ENCODE results near the gene TMEM42.

DNA sequence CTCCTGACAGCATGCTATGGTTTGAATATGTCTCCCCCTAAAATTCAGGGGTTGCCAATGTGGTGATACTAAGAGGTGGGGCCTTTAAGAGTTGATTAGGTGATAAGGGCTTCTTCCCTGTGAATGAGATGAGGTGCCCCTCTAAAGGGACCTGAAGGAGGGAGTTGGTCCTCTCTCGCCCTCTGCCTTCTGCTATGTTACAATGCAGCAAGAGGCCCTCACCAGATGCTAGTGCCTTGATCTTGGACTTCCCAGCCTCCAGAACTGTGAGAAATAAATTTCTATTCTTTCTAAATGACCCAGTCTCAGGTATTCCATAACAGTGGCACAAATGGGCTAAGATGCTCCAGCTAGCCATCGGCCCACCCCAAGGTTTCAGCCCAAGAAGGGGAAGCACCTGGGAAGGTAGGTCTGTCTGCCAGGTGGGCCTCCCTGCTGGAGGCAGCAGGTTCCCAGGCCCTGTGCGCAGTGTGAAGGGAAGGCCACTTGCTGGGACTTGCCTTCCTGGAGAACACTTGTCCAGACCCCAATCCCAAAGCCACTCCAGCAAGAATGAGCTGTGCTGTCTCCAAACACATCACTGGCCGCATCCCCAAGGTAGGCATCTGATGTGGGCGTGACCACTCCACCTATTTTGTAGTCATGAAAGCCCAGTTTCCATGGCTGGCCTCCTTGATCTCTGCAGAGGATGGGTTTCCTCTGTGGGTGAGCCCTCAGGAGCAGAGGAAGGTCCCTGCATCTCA lies 21.7 kb downstream of the TMEM42 start:
- TF ChIP-seq, protein P1, sequence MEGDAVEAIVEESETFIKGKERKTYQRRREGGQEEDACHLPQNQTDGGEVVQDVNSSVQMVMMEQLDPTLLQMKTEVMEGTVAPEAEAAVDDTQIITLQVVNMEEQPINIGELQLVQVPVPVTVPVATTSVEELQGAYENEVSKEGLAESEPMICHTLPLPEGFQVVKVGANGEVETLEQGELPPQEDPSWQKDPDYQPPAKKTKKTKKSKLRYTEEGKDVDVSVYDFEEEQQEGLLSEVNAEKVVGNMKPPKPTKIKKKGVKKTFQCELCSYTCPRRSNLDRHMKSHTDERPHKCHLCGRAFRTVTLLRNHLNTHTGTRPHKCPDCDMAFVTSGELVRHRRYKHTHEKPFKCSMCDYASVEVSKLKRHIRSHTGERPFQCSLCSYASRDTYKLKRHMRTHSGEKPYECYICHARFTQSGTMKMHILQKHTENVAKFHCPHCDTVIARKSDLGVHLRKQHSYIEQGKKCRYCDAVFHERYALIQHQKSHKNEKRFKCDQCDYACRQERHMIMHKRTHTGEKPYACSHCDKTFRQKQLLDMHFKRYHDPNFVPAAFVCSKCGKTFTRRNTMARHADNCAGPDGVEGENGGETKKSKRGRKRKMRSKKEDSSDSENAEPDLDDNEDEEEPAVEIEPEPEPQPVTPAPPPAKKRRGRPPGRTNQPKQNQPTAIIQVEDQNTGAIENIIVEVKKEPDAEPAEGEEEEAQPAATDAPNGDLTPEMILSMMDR (IDR thresholded peaks at IDR 0.05), result no peak
- TF ChIP-seq POLR2AphosphoS5 (IDR thresholded peaks at IDR 0.05) (no peak), POLR2A (IDR thresholded peaks at IDR 0.05) (no peak), EP300 (IDR thresholded peaks at IDR 0.05) (no peak)
